OCI-M2 (cell line): ENCODE results near the gene KCNC2.
"Not testable (repeated sequence)": the region's sequence is repeated elsewhere in the genome, so short reads cannot be mapped to it uniquely, and the experiment has no call there.

Experiments
- DNase-seq: peaks from one replicate; lab custom pipeline; 2025; ENCODE audit not compliant: unreplicated experiment; lab: John Stamatoyannopoulos, UW

The KCNC2 gene

DNA sequence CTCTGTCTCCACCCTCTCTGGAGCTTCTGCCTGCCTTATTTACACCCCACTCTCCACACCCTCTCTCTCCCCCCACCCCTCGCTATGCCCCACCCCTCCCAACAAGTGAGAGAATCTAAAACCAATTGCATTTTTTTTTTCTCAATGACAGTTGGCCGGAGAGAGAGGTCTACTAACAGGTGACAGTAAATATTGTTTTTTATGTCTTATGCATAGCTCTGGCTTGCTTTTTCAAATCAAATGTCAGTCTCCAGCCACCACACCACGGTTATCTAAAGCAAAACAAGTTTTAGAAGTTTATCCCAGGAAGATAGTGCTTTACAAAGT lies at the start of gene KCNC2:
Gene KCNC2 (minus strand): TSS at position 28 of the 327 bp plus-strand sequence.
- DNase-seq = no peak

DNA sequence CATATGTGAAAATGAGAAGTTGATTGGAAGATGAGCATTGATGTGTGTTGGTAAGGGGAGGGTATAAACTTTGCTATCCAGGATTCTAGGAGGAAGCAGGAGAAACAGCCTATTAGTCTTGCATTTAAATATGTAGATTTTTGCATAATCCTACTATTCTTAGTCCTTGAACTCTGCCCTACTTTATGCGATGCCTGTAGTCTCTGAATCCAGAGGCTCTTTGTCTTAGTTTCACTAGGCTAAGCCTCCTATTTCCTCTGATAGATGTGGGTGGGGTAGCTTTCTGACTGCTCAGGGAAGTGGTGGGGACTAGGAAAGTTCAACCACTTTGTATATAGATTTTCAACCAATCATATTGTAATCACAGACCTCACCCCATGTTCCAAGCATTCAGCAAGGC lies 49.5 kb upstream of the KCNC2 start:
- no peak for DNase-seq

DNA sequence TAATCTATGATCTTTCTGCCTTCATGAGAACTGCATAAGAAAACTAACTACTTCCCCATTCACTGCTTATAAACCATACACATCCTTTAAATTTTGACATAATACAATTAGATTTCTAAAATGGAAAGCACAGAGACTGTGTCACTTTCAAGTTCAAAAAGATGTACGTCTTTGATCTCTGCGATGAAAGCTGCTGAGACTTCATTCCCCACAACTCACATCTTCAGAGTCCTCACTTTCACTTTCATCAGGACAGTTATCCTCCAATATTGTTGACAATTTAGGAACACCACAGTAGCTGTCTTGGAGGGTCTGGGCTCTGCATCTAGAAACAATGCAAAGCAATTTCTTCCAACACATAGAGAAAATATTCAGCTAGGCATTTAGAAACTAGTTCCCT lies 47.9 kb upstream of the KCNC2 start:
- DNase-seq = no peak

DNA sequence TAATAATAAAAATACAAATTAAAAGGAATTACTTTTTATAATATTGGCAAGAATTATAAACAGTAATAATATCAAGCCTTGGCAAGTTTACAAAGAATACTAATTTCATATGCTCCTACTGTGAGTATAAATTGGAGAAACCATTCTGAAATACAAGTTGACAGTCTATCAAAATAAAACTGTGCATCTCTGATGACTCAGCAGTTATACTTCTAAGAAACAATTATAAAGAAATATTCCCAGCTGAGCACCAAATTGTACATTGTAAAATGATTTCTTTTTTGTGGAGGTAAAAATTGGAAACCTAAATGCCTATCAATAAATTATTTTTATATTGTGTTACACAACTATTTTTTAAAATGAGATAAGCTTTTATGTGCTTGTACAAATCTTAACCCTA lies 35.5 kb upstream of the KCNC2 start:
- DNase-seq = no peak

DNA sequence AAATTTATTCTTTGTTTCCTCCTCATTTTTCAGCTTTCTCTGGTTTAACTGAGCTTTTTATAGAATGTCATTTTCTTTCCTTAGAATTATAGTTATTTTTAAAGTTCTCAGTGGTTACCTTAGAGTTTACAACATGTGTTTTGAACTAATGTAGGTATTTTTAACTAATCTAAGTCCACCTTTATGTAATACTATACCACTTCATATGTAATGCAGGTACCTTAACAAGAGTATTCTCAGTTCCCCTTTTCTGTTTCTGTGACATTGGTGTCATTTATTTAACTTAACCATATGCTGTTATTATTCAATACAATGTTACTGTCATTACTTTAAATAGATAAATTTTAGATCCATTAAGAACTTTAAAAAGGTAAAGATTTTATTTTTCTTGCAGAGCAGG lies 30.3 kb upstream of the KCNC2 start:
- DNase-seq = no peak

DNA sequence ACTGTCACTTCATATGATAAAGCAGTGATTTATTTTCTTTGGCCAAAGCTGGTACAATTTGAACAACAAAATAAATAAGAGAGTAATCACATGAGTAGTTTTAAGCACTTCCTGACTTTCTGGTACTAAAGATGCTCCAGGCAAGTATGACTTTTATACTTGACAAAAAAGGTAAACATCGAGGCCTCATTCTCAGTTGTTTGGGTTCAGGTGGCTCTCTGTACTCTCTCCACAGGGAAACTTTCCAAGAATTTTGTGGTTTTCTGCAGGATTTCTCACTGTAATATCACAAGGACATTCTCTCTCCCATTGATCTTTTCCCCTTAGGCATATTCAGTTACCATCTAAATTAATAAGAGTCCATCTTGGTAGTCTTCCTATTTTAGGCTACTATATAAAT lies 26.6 kb upstream of the KCNC2 start:
- no peak for DNase-seq

DNA sequence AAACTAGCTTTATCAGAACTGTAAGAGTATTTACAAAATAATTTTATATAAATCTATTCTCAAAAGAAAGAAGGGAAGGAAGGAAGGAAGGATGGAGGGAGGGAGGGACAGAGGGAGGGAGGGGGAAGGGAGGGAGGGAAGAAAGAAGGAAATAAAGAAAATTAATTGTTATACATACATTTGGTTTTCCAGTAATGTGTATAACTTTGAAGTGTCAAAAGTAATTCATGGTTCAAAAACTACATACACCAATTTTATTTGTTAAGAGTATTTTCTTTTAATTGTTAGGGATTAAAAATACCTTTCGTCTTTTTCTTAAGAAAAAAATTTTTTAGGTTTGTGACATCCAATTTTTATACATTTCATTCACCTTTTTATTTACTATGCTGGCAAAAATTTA lies 17.5 kb upstream of the KCNC2 start:
- no peak for DNase-seq

DNA sequence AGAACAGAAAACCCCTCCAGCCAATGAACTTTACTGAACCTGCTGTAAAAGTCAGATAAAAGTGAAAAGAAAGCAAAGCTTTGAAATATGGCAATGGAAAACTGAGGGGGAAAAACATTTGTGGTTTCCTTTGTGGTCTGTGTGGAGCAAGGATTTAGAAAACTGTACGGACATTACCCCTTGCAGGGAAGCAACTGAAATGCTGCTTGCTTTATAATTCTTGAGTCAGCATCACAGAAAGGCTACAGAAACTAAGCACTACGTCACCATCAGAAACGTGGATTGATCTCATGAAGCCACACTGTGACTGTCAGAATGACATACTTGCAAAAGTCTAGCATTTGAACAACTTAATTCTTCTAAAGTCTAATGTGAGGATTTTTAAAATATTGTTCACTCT lies 2.4 kb upstream of the KCNC2 start:
- no peak for DNase-seq

DNA sequence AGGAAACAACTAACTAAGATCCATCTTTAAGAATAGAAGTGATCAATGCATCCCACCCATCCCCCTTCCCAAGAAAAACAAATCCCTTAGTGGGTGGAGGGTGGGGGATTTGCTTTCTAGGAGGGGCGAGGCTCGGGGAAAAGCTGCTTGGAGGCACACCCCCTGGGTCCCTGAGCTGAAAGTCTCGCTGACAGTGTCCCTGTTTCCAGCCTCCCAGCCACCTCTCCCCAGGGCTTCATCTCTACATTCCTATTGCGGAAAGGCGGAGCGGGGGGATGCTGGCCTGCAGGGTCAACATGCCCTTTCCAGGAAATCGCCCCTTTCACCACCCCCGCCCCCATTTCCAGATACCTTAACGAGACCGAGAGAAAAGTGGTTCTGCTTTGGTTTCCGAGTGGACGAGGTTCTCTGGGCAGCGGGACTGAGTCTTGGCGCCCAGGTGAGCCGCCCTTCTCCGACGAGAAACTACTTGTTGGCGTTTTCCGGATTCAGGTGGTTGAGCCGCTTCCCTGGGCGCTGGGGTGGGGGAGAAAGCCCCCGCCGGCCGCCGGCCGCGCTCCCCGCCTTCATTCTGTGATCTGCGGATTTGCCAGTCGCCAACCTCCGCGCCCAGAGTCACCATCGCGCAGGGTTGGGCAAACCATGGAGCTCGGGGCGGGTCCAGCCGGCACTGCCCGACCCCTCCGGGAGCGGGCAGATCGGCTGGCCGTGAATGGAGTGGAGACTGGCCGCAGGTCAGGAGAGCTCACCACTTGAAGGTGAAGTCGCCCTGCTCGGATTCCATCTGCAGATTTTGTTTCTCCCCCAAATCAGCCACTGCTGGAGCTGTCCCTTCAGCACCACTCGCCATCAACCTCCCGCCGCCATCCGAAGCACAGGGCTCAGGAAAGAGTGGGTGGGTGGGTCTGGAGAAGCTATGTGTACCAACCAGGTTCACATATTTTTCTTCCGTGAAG lies 505 bp downstream of the KCNC2 start:
- no peak for DNase-seq

DNA sequence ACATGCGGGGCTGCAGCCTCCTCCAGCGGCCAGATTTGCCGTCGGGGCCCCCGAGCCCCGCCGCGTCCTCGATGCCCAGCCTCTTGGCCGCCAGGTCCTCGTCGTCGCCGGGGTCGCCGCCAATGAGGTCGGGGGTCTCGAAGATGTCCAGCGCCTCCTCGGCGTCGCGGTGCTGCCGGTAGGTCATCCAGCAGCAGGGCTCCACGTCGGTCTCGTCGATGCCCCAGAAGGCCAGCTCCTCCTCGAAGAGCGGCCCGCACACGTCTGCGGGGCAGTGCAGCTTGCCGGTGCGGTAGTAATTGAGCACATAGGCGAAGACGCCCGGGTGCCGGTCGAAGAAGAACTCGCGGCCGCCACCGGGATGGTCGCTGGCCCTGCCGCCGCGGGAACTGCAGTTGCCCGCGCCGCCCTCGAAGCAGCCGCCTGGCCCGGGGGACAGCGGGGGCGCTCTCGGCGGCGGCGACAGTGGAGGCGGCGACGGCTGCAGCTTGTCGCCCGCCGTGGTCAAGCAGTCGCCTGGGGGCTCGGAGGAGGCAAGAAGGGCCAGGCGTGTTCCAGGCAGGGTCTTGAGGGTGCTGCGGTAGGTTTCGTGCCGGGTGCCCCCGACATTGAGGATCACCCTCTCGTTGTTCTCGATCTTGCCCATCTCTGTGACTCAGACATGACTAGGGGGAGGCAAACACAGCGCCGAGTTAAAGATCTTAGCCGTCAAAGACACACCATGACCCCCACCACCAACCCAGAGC lies 2.1 kb downstream of the KCNC2 start:
- DNase-seq = no peak

DNA sequence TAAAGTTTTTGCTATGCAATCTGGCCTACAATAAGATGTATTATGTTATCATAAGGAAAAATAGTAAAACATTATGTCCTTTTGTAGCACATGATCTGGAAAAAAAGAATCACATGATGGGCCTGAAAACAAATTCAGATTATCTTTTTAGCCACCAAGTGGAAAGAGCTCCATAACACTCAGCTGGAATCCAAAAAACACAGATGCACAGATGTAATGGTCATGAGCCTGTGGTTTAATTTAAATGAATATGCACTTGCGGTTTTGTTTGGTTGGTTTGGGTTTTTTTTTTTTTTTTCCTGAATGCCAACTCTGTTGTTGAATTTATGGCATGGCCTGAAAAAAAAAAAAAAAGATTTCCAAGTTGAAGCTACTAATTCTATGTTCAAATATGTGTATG lies 4.1 kb downstream of the KCNC2 start:
- no peak for DNase-seq

DNA sequence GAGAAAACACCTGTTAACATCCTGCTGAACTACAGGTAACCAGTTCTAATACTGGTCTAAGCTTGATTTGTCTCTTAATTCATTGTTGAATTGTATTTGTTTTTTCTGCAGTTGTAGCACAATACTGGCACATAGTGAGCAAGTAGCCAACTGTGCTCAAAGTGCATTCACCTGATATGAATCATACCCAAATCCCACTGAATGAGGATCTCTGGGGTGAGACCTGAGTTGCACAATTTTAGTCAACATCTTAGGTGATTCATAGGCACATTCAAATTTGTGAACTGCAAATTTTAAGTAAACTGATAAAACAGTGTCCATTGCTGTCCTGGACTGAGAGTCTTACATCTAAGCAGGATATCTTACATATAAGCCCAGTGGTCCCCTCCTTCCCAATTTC lies 12.8 kb downstream of the KCNC2 start:
- DNase-seq = no peak

DNA sequence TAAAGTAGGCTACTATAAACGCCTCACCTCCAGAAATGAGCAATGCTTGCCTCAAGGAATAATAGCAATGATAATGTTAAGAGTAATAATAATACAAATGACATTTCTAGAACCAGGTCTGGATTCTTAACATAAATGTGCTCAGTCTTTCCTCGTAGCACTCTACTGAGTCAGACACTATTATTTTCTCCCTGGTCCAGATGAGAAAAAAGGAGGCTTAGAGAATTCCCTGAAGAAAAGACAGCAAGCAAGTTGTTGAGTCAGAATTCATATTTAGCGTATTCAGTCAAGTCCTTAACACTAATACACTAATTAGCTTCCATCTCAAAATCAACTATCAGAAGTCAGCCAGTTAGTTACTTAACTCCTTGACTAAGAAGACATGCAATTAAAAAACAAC lies 13.2 kb downstream of the KCNC2 start:
- DNase-seq = no peak

DNA sequence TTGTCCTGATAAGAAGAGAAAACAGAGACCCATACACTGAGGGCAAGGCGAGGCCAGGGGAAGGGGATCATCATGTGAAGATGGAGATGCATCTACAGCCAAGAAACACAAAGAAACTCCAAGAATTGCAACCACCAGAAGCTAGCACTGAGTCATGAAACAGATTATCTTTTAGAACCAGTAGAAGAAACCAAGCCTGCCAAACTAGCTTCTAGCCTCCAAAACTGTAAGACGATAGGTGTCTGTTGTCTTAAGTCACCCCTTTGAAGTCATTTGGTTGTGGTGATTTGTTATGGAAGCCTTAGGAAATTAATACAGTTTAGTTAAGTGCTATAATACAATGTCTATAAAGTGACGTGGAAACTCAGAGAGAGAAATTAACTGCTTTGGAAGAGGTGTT lies 15.4 kb downstream of the KCNC2 start:
- no peak for DNase-seq

DNA sequence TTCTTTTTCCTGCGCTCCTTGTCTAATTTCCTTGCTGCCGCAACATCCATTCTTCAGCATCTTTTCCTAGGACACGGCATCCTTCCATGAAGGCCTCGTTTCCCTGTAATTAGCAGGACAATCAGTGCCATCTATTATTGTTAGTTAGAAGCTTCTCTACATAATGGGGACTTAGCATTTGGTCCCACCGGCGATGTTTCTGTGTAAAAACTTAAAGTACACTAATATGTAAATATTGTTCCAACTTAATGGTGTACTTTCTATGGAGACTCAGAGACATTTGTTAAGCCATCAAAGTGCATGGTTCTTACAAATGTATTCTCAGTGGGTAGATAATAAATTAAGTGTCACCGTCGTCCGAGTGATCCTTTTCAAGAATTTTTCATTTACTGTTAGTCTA lies 17.4 kb downstream of the KCNC2 start:
- no peak for DNase-seq

DNA sequence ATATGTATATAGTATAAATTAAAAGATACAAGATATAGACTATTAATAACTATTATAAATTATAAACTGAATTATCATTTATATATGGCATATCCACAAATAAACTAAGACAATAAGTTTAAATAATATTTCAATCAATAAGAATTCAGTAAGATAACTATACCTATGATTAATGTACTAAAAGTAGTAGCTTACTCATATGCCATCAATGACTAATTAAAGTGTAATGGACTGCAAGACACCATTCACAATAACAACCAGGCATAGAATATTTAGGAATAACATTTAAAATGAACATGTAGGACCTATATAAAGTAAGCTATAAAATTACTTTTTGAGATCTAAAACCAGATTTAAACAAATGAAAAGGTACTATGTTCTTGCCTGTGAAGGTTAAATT lies 18.8 kb downstream of the KCNC2 start:
- DNase-seq = no peak

DNA sequence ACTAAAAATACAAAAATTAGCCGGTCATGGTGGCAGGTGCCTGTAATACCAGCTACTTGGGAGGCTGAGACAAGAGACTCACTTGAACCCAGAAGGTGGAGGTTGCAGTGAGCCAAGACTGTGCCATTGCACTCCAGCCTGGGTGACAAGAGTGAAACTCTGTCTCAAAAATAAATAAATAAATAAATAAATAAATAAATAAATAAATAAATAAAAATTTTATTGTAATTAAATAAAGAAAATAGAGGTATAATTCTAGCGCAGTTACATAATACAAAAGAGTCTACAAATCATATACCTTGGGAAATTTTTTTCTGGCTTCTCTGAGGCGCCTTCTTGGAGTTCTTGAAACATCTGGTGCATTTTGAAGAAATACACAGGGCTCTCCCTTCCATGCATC lies 23.8 kb downstream of the KCNC2 start:
- DNase-seq = not testable (repeated sequence)

DNA sequence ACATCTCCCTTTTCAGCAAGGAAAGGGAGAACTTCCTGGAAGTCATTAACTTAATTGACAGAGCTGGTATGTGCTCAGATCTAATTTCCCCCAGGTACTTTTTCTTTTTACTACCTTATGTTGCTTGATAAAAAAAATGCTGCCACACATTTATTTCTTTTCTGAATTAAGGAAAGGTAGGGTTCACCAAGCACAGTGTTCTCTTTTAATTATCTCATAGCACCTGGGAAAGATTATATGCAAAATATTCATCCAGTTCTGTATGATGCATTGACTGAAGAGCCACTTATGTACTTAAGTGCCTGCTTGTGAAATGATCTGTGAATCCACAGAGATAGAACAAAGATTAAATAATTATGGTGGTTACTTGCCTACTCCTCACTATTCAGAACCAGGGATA lies 25.1 kb downstream of the KCNC2 start:
- no peak for DNase-seq

DNA sequence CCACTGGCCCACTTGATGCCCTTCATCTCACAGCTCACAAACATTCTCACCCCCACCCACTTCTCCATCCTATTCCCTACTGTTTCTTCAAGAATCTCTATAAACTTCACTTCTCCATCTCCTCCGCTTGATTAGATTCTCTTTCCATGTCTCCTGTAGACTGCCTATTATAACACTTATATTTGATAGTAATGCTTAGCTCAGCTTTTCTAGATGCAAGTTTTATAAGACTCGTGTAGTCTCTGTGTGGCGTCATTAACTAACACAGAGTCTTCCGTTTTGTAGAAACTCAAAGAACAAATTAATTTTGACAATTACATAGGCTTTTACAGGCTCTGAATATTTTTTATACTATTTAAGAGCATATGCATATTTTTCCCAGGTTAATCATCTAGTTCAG lies 25.7 kb downstream of the KCNC2 start:
- DNase-seq = no peak

DNA sequence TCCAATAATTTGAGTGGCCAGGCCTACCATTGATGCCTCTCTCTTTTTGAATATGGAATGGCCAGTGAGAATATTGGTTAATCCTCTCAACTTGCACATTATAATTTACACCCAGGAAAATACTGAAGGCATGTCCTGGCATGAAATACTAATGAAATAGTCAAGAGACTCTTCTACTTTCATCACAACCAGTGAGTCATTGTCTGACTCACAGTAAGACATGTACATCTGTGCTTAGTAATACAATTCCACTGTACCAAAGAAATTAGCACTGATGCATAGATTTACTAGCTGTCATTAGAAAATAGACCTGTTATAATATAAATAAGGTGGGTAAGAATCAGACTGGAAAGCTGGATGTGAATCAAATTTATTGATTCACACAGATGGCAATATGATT lies 31.6 kb downstream of the KCNC2 start:
- DNase-seq = no peak

DNA sequence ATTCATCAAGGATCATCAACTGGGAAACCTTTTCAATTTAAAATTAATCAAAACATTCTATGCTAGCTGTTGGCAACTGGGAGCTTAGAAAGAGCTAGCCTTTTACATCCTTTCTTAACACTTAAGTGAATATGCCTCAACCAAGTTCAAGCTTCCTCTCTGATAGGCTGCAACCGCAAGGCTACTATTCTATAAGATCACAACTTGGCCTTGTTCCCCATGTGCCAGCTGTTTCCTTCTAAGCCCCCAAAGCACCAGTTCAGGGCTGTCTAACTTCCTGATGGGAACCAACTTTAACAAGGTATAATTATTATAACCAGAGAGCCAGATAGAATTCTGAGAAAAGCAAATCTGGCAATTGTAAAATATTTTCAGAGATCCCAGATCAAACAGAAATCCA lies 37.0 kb downstream of the KCNC2 start:
- DNase-seq = no peak

DNA sequence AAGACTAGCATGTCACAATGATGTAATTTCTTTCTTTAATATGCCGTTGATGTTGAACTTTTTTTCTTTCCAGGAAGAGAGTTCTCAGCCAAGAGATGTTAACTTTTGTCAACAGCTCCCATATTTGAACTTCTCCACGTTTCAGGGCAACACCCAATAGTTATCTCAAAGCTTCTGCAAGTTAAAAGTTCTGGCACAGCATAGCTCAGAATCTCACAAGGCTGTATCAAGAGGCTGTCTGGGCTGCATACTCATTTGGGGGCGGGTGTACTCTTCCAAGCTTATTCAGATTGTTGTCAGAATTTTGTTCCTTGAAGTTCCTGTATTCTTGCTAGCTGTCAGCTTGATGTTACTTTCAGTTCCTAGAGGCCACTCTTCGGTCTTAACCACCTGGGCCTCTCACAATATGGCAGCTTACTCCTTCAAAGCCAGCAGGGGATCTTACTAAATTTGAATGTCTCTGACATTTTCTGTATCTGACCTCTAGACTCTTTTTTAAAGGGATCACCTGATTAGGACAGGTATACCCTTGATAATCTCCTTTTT lies 38.9 kb downstream of the KCNC2 start:
- DNase-seq = no peak
